GM15510 (cell line): ENCODE measurements around the gene COASY.

Experiments
- POLR2A ChIP-seq: IDR thresholded peaks from 3 replicates; pipeline ENCODE4 v1.6.1; 2011; ENCODE audit warnings: borderline replicate concordance; ENCODE audit not compliant: insufficient read length; ENCODE audit errors: extremely low read depth

COASY gene

GRCh38 chr17:42578282-42578869 lies 16.4 kb downstream of the COASY start:
- TF ChIP-seq POLR2A: no peak

- TF ChIP-seq POLR2A: no peak
These were observed 18.0 kb downstream of the COASY start for GRCh38 chr17:42579794-42580551.

GRCh38 chr17:42581744-42582270 lies 19.9 kb downstream of the COASY start:
- no peak for TF ChIP-seq POLR2A

- no peak for TF ChIP-seq POLR2A
These were observed 22.9 kb downstream of the COASY start for GRCh38 chr17:42584880-42585279.

GRCh38 chr17:42585353-42585752 lies 23.4 kb downstream of the COASY start:
- no peak for TF ChIP-seq POLR2A

GRCh38 chr17:42586514-42587230 lies 24.7 kb downstream of the COASY start:
- TF ChIP-seq POLR2A: no peak

- no peak for TF ChIP-seq POLR2A
These were observed 28.9 kb downstream of the COASY start for GRCh38 chr17:42590886-42591285.

- TF ChIP-seq POLR2A: no peak
These were observed 29.5 kb downstream of the COASY start for GRCh38 chr17:42591411-42591810.

GRCh38 chr17:42596386-42596785 lies 34.4 kb downstream of the COASY start:
- TF ChIP-seq POLR2A: no peak

GRCh38 chr17:42598905-42599304 lies 37.0 kb downstream of the COASY start:
- no peak for TF ChIP-seq POLR2A

GRCh38 chr17:42603318-42603717 lies 41.4 kb downstream of the COASY start:
- TF ChIP-seq POLR2A: no peak

- no peak for TF ChIP-seq POLR2A
These were observed 45.8 kb downstream of the COASY start for GRCh38 chr17:42607769-42608168.

- no peak for TF ChIP-seq POLR2A
These were observed 46.6 kb downstream of the COASY start for GRCh38 chr17:42608305-42609181.

GRCh38 chr17:42609182-42609813 lies 47.4 kb downstream of the COASY start, which contains the start of the genes RETREG3 and TUBG1:
Gene RETREG3 (minus strand): TSS chr17:42609374. CDS start chr17:42609324, 50 bp downstream.
Gene TUBG1 (plus strand): TSS chr17:42609683. CDS start chr17:42609738, 55 bp downstream.
- peak; percentile 86 for TF ChIP-seq POLR2A
